H54 (cell line): ENCODE results near the gene DHRS1.
"Not testable (repeated sequence)": the region's sequence is repeated elsewhere in the genome, so short reads cannot be mapped to it uniquely, and the experiment has no call there.

Experiments used
- DNase-seq: peaks from one replicate; pipeline ENCODE4 v3.0.0; 2011; ENCODE audit warnings: low spot score, mixed read lengths; ENCODE audit not compliant: insufficient read length
- FAIRE-seq: peaks from 3 replicates; lab custom pipeline; 2011; peaks lifted over from hg19 to GRCh38; lab: Jason Lieb, UNC
- POLR2A ChIP-seq: IDR thresholded peaks from 2 replicates; pipeline ENCODE4 v1.6.1; 2011; ENCODE audit warnings: low read depth, mild to moderate bottlenecking, low read length

The DHRS1 gene

GRCh38 chr14:24254630-24255392 is 44.8 kb downstream of the DHRS1 start:
- no peak for TF ChIP-seq POLR2A
- no peak for DNase-seq
- FAIRE-seq, result no peak

- DNase-seq (no peak), FAIRE-seq (no peak)
- TF ChIP-seq POLR2A, result no peak
Observed at GRCh38 chr14:24253936-24254335, 45.6 kb downstream of the DHRS1 start.

- DNase-seq, result no peak
- FAIRE-seq, result no peak
- TF ChIP-seq POLR2A, result no peak
Observed at GRCh38 chr14:24252289-24253124, 47.1 kb downstream of the DHRS1 start.

GRCh38 chr14:24251880-24252288 is 47.7 kb downstream of the DHRS1 start:
- no peak for TF ChIP-seq POLR2A
- FAIRE-seq (no peak), DNase-seq (no peak)

GRCh38 chr14:24250354-24250753 is 49.2 kb downstream of the DHRS1 start:
- no peak for TF ChIP-seq POLR2A
- DNase-seq (no peak), FAIRE-seq (no peak)

- no peak for FAIRE-seq
- no peak for TF ChIP-seq POLR2A
- no peak for DNase-seq
Observed at GRCh38 chr14:24249230-24250021, 50.2 kb downstream of the DHRS1 start.

- no peak for FAIRE-seq
- no peak for TF ChIP-seq POLR2A
- no peak for DNase-seq
Observed at GRCh38 chr14:24247422-24247821, 52.2 kb downstream of the DHRS1 start.

- no peak for DNase-seq
- no peak for FAIRE-seq
- no peak for TF ChIP-seq POLR2A
Observed at GRCh38 chr14:24246765-24247212, 52.8 kb downstream of the DHRS1 start.

- not testable (repeated sequence) for FAIRE-seq
Observed at GRCh38 chr14:24245350-24245749, 54.2 kb downstream of the DHRS1 start.

GRCh38 chr14:24243336-24243836 is 56.2 kb downstream of the DHRS1 start:
- no peak for FAIRE-seq
- no peak for DNase-seq
- TF ChIP-seq POLR2A, result no peak

More at GRCh38 chr14:24245350-24245749, 54.2 kb downstream of the DHRS1 start:
- not testable (repeated sequence) for DNase-seq

- DNase-seq (peak; percentile 85), FAIRE-seq (no peak)
Observed at GRCh38 chr14:24241829-24242443, 57.6 kb downstream of the DHRS1 start.

More at GRCh38 chr14:24241829-24242443, 57.6 kb downstream of the DHRS1 start:
- no peak; the same call in 1 of the 2 replicates for TF ChIP-seq POLR2A
